Mucosa of gallbladder (tissue), 1 donor: ENCODE data around the gene AFAP1. TPM values are rescaled to one million over a fixed set of nuclear protein-coding genes. Genes with fewer than 3 reads are reported as not detected.

ENCODE experiments used
- DNase-seq: peaks from one replicate; pipeline ENCODE4 v3.0.0-alpha.2; 2020; ENCODE audit warnings: low spot score
- total RNA-seq: library from RNA; stranded (reverse); gene quantifications from one replicate; pipeline ENCODE4 v1.2.1, GENCODE V29; 2021
- donor health status: DM: no; HTN: no; CAD: no.

AFAP1 gene
- total RNA-seq, 1 donor from 2014 or later, result 22.7 TPM

DNA sequence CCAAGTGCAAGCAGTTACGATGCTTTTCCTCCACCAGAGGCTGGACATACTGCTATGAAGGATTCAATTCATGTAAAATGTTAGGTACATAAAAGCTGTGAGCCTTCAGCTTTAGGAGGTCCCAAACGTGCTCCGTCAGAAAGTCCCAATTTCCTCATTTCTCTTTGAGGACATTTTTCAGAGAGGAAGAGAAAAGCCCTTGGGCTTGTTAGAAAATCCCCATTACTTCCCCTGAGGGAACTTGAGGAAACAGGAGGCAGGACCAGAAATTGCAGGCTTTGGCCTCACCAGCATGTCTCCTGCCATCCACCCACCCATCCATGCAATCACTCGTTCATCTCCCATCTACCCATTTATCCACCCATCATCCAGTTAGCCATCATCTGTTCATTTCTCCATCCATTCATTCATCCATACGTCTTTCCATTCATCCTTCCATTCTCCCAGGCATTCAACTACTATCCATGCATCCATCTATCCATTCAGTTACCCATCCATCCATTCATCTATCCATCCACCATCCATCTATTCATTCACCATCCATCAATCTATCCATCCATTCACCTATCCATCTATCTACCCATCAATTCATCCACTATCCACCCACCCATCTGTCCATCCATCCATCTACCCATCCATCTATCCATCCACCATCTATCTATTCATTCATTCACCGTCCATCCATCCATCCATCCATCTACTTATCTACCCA lies 223.5 kb downstream of the AFAP1 start:
- no peak for DNase-seq

- no peak for DNase-seq
Measured at GRCh38 chr4:7715271-7716009, 224.2 kb downstream of the AFAP1 start.

- DNase-seq, result no peak
Measured at GRCh38 chr4:7714738-7715137, 224.9 kb downstream of the AFAP1 start.

DNA sequence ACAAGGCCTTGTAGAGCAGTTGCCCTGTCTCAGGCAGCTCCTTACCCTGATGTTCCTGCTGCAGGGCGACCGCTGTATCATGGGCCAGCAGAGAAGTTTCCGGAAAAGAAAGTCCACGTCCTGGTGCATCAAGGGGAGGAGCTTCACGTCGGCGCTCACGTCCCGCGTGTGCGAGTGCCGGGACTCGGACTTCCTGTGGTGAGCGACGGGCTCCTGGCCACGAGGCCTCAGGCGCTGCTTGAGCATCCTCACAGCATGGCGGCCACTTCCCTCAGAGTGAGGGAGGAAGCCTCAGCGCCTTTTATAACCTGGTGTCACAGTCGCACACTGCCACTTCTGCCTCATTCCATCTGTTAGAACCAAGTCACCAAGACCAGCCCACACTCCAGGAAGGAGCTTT lies 225.5 kb downstream of the AFAP1 start:
- DNase-seq, result no peak

GRCh38 chr4:7713757-7714156 lies 225.9 kb downstream of the AFAP1 start:
- DNase-seq, result no peak

DNA sequence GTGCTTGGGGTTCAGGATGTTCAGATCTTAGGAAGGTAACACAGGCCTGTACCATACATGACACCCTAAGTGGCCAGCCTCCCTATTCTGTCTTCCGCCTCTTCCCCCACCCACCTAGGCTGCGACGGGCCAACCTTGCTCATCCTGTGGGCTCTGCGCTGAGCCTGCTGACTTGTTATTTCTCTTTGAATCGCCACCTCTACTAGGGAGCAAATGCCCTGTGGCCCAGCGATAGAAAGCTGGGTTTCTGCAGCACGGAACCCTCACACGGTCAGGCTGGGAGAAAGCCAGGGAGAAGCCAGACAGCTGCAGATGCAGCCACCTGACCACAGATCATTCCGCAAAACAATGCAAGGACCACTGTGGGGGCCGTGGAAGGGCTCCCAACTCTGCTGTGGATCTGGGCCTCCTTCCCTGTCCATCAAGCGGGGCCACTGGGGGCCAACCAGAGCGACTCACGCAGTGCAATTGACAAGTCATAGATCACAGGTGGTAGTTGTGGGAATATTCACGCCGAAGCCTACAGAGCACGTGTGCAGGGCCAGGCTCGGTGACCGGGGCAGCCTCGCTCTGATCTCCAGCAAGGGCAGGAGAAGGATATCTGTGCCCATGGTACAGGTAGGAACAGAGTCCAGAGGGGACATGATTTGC lies 227.5 kb downstream of the AFAP1 start:
- no peak for DNase-seq

- no peak for DNase-seq
Measured at GRCh38 chr4:7711307-7711963, 228.2 kb downstream of the AFAP1 start.

- no peak for DNase-seq
Measured at GRCh38 chr4:7710576-7711306, 228.9 kb downstream of the AFAP1 start.

GRCh38 chr4:7710126-7710525 lies 229.5 kb downstream of the AFAP1 start:
- DNase-seq, result no peak

- DNase-seq, result no peak
Measured at GRCh38 chr4:7709431-7709830, 230.2 kb downstream of the AFAP1 start.

DNA sequence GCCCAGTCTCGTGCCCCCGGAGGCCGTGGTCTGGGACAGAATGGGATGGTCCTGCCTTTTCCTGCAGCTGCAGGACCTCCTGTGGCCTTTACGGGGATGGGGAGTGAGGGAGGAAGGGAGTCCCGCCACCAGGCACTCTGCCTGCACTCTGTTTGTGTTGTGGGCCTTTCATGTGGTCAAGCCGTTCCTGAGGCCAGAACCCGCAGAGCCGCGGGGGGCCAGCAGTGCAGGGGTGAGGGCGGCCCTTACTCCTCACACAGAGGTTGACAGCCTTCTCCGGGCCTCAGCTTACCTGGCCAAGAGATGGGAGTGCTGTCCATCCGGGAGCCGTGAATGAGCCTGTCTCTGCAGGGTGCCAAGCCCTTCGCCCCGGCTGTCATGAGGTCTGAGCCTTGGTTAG lies 230.7 kb downstream of the AFAP1 start:
- no peak for DNase-seq

Other genes starting within 250 kb of the AFAP1 start
- gene ABLIM2, start 219.0 kb upstream of the AFAP1 start, total RNA-seq, result 11.3 TPM